GM12892 (cell line): ENCODE data around the gene SYNJ2.

Source experiments
- POLR2A ChIP-seq: IDR thresholded peaks from 2 replicates; pipeline ENCODE4 v1.6.1; 2011; ENCODE audit warnings: low read depth, low read length, control low read depth
- POLR2AphosphoS5 ChIP-seq: IDR thresholded peaks from 2 replicates; pipeline ENCODE4 v1.6.1; 2011; ENCODE audit warnings: low read depth, low read length, control low read depth

DNA sequence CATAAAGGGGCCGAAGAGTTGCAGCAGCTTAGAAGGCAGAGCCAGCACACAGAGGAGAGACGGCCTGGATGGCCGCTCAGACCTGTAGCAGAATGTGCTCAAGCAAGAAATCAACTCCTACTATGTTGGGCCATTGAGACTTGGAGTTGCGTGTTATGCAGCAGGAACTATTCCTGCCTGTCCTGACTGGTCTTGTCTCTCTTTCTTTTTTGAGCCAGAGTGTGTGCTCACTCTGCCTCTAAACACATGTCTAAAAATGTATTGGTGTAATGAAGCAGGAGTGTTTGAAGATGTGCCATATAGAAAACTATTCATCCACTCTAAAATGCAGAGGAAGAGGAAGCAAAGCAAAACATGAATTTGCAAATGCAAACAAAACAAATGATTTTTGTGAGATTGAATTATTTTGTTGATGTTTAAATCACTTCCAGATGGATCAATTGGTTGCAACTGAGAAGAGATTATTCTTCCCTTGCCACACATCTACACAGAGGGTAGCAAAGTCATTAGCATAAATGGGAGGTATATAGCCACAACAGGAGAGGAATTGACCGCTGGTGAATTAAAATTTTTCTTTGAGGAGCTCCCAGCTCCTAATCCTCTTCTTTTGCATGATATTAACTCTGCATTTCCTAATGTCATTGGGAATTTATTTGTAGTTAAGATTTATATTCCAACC lies 20.4 kb upstream of the SYNJ2 start:
- TF ChIP-seq POLR2A (no peak), POLR2AphosphoS5 (no peak)
